ENCODE results near the gene NXPE3.

NXPE3 gene

DNA sequence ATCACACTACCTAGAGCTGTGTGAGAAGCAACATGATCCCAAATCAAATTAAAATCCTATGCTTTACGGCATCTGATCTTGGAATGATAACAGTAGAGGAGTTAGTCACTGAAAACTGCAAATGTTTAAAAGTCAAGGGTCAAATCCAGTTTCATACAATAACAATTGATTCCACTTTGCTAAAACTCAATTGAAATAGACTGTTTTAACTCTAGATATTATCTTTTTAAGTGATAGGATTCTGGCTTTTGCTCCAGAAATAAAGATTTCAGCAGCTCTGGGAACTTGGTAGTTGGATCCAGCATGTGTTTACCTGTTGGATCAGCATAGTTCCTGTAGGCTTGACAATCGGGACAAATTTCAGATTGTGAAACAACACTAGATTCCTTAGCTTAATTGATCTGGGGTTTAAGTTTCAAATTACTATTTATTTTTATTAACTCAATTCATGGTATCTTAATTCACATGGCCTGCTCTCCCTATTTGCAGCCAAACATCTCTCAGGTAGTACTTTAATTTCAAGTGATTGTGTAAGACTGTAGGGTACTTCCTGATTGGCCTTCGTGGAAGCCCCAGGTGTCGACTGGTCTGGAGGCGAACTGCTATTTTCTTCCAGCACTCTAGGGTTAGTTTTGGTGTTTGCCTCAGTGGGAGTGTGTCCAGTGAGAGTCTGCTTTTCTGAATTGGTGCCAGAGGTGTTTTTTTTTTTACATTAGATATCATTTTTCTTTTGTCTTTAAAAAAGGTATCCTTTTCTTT is 86.9 kb downstream of the NXPE3 start (continued):
- TF ChIP-seq, protein P1, sequence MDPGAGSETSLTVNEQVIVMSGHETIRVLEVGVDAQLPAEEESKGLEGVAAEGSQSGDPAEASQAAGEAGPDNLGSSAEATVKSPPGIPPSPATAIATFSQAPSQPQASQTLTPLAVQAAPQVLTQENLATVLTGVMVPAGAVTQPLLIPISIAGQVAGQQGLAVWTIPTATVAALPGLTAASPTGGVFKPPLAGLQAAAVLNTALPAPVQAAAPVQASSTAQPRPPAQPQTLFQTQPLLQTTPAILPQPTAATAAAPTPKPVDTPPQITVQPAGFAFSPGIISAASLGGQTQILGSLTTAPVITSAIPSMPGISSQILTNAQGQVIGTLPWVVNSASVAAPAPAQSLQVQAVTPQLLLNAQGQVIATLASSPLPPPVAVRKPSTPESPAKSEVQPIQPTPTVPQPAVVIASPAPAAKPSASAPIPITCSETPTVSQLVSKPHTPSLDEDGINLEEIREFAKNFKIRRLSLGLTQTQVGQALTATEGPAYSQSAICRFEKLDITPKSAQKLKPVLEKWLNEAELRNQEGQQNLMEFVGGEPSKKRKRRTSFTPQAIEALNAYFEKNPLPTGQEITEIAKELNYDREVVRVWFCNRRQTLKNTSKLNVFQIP (CRISPR knock-in tag; IDR thresholded peaks at IDR 0.05; ENCODE audit: borderline replicate concordance, low read depth), result no peak
- 0 out of 2 replicates have a peak, but pooled peaks have one; percentile 33 for TF ChIP-seq ZNF8 (CRISPR knock-in tag; IDR thresholded peaks at IDR 0.05)

DNA sequence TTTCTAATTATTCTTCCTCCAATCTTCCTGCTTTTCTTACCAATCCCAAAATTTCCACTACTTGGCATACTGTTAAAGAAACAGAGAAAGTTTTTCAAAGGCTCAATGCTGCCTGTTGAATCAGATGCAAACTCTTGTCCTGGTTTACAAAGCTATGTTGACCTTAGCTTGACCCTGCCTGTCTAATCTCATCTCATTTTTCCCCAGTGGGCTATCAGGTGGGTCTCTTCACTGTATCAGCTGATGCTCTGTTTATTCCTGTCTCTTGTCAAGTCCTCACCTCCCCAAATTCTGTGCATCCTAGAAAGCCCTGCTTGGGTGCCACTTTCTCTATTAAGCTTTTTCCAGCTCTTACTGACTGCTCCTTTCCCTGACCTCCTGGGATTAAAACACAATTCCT is 88.5 kb downstream of the NXPE3 start:
- TF ChIP-seq CSDC2 (CRISPR knock-in tag; IDR thresholded peaks at IDR 0.05), result peak; percentile 23; the same call in 1 of the 2 replicates
- no peak for TF ChIP-seq RARB (CRISPR knock-in tag; IDR thresholded peaks at IDR 0.05)
- TF ChIP-seq ARNTL (CRISPR knock-in tag; IDR thresholded peaks at IDR 0.05; ENCODE audit: borderline replicate concordance, low read depth), result no peak
- TF ChIP-seq ZNF70 (CRISPR knock-in tag; IDR thresholded peaks at IDR 0.05), result no peak
- no peak for TF ChIP-seq GLIS3 (CRISPR knock-in tag; IDR thresholded peaks at IDR 0.05)
- ATAC-seq, result no peak; the same call in 2 of the 3 replicates

DNA sequence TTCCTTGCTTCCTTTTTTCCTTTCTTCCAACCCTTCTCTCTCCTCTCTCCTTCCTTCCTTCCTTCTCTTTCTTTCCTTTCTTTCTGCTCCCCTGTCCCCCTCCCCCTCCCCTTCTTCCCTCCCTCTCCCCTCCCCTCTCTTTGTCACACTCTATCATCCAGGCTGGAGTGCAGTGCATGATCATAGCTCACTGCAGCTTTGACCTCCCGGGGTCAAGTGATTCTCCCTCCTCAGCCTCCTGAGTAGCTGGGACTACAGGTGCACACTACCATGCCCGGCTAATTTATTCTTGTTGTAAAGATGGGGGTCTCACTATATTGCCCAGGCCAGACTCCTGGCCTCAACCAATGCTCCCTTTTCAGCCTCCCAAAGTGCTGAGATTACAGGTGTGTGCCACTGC is 89.0 kb downstream of the NXPE3 start:
- ATAC-seq, result no peak
- TF ChIP-seq ZNF8 (CRISPR knock-in tag; IDR thresholded peaks at IDR 0.05) (no peak), PATZ1 (CRISPR knock-in tag; IDR thresholded peaks at IDR 0.05; ENCODE audit: borderline replicate concordance) (no peak), CSRNP3 (CRISPR knock-in tag; IDR thresholded peaks at IDR 0.05) (no peak), ZFP30 (CRISPR knock-in tag; IDR thresholded peaks at IDR 0.05) (no peak), ZNF70 (CRISPR knock-in tag; IDR thresholded peaks at IDR 0.05) (no peak), ZC3H10 (CRISPR knock-in tag; IDR thresholded peaks at IDR 0.05) (no peak), GLIS3 (CRISPR knock-in tag; IDR thresholded peaks at IDR 0.05) (no peak), CREB5 (CRISPR knock-in tag; IDR thresholded peaks at IDR 0.05; ENCODE audit: low read depth) (no peak), TCF4 (CRISPR knock-in tag; IDR thresholded peaks at IDR 0.05; ENCODE audit: borderline replicate concordance) (no peak), ESRRG (CRISPR knock-in tag; IDR thresholded peaks at IDR 0.05) (no peak), ARNTL (CRISPR knock-in tag; IDR thresholded peaks at IDR 0.05; ENCODE audit: borderline replicate concordance, low read depth) (no peak), CSDC2 (CRISPR knock-in tag; IDR thresholded peaks at IDR 0.05) (no peak), OSR1 (CRISPR knock-in tag; IDR thresholded peaks at IDR 0.05) (no peak), ISL1 (CRISPR knock-in tag; IDR thresholded peaks at IDR 0.05) (no peak)
- TF ChIP-seq, protein P1 (CRISPR knock-in tag; IDR thresholded peaks at IDR 0.05; ENCODE audit: borderline replicate concordance, low read depth), result no peak

DNA sequence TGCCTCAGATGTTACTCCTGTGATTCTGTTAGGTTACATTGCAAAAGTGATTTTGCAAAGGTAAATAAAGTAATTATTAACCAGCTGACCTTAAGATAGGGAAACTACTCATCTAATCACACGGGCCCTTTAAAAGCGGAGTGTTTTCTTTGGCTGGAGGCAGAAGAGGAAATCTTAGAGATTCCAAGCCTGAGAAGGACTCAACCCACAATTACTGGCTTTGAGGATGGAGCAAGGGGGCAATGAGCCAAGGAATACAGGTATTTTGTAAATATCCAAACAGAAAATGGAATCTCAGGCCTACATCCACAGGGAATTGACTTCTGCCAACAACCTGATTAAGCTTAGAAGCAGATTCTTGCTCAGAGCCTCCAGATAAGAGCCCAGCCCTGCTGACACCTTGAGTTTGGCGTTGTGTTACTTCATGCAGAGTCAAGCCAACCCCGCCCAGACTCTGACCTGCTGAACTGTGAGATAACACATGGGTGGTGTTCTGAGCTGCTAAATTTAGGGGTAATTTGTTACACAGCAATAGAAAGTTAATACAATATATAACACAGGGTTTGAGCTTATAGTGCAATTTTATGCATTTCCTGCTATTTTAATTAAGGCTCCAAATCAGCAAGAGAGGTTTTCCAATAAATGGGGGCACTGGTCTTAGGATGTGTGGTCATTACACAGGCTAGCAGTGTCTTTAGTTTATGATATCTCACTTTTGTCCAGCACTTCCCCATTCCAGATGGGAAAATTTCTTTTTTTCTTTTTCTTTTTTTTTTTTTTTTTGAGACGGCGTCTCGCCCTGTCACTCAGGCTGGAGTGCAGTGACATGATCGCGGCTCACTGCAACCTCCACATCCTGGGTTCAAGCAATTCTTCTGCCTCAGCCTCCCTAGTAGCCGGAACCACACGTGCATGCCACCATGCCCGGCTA is 89.8 kb downstream of the NXPE3 start:
- no peak for TF ChIP-seq ZNF8 (CRISPR knock-in tag; IDR thresholded peaks at IDR 0.05)
- TF ChIP-seq CSRNP3 (CRISPR knock-in tag; IDR thresholded peaks at IDR 0.05), result no peak
- TF ChIP-seq PPARA (CRISPR knock-in tag; IDR thresholded peaks at IDR 0.05; ENCODE audit: borderline replicate concordance), result no peak
- peak; percentile 45 for TF ChIP-seq ISL1 (CRISPR knock-in tag; IDR thresholded peaks at IDR 0.05)
- TF ChIP-seq CREB5 (CRISPR knock-in tag; IDR thresholded peaks at IDR 0.05; ENCODE audit: low read depth), result no peak
- no peak for TF ChIP-seq GLIS3 (CRISPR knock-in tag; IDR thresholded peaks at IDR 0.05)
- no peak for TF ChIP-seq BACH2 (CRISPR knock-in tag; IDR thresholded peaks at IDR 0.05; ENCODE audit: borderline replicate concordance)
- TF ChIP-seq SNAI2 (CRISPR knock-in tag; IDR thresholded peaks at IDR 0.05), result no peak

More for the DNA sequence above, 89.8 kb downstream of the NXPE3 start:
- no peak for ATAC-seq

Measured in SK-N-SH treated with all-trans-retinoic acid at 6 μM for 48 hours (cell line).